ENCODE results near the gene BAG2. TPM values are rescaled to one million over a fixed set of nuclear protein-coding genes. Genes with fewer than 3 reads are reported as not detected.

BAG2 gene
- polyA plus RNA-seq (2013, experiment 1 of 2): 4.1 TPM
- 6.5 TPM for polyA plus RNA-seq (2013, experiment 2 of 2)

DNA sequence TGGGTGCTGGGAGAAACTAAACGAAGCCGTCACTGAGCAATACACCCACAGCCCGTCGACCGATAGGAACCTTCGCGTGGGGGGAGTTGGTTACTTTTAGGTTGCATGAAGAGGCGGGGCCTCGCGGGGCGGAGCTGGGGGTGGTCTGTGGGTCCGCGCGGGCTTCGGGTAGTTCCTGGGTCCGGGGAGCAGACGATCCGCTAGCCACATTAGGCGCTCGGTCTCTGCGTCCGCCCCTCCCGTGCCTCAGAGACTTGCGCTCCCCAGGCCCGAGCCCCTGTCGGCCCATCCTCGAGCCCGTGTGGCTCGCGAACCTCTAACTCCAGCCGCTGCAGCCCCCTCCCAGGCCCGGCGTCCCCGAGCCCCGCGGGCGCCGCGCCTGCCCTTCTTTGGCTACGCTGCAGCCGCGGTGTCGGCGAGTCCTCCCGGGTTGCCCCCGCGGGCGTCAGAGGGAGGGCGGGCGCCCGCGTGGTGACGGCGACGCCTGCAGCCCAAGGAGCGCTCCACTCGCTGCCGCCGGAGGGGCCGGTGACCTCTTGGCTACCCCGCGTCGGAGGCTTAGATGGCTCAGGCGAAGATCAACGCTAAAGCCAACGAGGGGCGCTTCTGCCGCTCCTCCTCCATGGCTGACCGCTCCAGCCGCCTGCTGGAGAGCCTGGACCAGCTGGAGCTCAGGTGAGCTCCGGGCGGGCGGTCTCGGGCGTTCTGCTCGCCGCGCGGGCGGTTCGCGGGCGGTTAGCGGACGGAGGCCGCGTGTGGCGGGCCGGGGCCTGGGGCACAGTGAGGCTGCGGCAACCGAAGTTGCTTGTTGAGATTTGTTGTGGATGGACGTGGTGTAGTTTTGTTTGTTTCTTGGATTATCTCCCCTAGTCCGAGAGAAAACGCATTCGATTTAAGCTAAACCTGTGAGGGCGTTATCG is at the start of gene BAG2:
Gene BAG2, plus strand, starts transcription at position 191 of the 920 bp plus-strand sequence. Its CDS starts 372 bp downstream, at position 563.
- Histone ChIP-seq H3K36me3 (ENCODE audit: control insufficient read depth, insufficient read depth, low read length) (peaks cover 14% of the 10 kb centered on the region), H3K4me1 (ENCODE audit: control insufficient read depth, insufficient read depth, low read length, poor library complexity, severe bottlenecking) (no peaks in the 10 kb centered on the region), H3K4me3 (ENCODE audit: extremely low read depth, insufficient read depth, low read length, poor library complexity, severe bottlenecking) (peak within 1 kb of the TSS; percentile 67), H3K27ac (ENCODE audit: low read depth, low read length, severe bottlenecking) (peak within 1 kb of the TSS; percentile 85), H3K9me3 (ENCODE audit: control insufficient read depth, low read length) (no peaks in the 10 kb centered on the region)
- WGBS, 2 experiments (ENCODE audit: insufficient coverage in 2 of 2): 0 to 1% methylated on average over 66 to 90 of the region's 97 CpGs

DNA sequence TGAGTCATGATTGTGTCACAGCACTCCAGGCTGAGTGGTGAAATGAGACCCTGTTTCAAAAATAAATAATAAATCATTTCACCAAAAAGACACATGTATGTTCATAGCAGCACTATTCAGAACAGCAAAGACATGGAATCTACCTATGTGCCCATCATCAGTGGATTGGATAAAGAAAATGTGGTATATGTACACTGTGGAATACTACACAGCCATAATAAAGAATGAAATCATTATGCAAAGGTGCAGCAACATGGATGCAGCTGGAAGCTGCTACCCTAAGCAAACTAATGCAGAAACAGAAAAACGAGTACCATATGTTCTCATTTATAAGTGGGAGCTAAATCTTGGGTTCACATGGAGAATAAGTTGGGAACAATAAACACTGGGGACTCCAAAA is 49.0 kb upstream of the BAG2 start:
- peaks cover 6% of the 10 kb centered on the region for H3K9me3 ChIP-seq (ENCODE audit: control insufficient read depth, low read length)
- 100% methylated on average over 1 of the region's 1 CpG; no CpG with 5 or more reads in 1 of the 2 experiments for WGBS, 2 experiments (ENCODE audit: insufficient coverage in 2 of 2)

GRCh38 chr6:57127763-57128162 is 44.4 kb upstream of the BAG2 start:
- no peaks in the 10 kb centered on the region for H3K9me3 ChIP-seq (ENCODE audit: control insufficient read depth, low read length)
- H3K4me3 ChIP-seq (ENCODE audit: extremely low read depth, insufficient read depth, low read length, poor library complexity, severe bottlenecking): no peak overlapping the region
- no peaks in the 10 kb centered on the region for H3K4me1 ChIP-seq (ENCODE audit: control insufficient read depth, insufficient read depth, low read length, poor library complexity, severe bottlenecking)
- H3K27ac ChIP-seq (ENCODE audit: low read depth, low read length, severe bottlenecking): no peak overlapping the region
- H3K36me3 ChIP-seq (ENCODE audit: control insufficient read depth, insufficient read depth, low read length): peaks cover 19% of the 10 kb centered on the region

More for the DNA sequence above, 49.0 kb upstream of the BAG2 start:
- H3K27ac ChIP-seq (ENCODE audit: low read depth, low read length, severe bottlenecking): no peak overlapping the region
- peaks cover 33% of the 10 kb centered on the region for H3K36me3 ChIP-seq (ENCODE audit: control insufficient read depth, insufficient read depth, low read length)
- H3K4me1 ChIP-seq (ENCODE audit: control insufficient read depth, insufficient read depth, low read length, poor library complexity, severe bottlenecking): no peaks in the 10 kb centered on the region
- H3K4me3 ChIP-seq (ENCODE audit: extremely low read depth, insufficient read depth, low read length, poor library complexity, severe bottlenecking): no peak overlapping the region

DNA sequence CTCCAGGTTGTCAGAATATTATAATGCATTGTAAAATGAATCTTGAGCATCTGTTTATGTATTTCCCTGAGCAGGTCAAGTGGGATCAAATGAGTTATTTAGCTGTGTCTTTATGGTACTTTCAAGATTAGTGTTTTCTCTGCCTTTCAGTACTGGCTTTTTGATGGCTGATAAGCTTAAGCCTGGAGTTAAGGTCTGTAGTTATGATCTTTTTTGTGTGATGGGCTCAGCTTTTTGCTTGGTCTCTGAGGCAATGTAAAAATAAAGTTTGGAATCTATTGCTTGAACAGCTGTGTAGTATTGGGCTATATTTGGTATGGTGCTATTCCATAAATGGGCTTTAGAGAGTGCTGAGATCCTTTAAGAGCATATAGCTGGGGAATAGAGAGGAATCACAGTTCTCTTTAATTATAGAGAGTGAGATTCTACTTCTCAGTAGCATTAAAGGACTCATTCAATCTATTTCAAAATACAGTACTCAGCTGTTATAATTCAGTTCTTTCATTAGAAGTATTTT is 41.4 kb upstream of the BAG2 start:
- peaks cover 22% of the 10 kb centered on the region for H3K36me3 ChIP-seq (ENCODE audit: control insufficient read depth, insufficient read depth, low read length)
- H3K4me3 ChIP-seq (ENCODE audit: extremely low read depth, insufficient read depth, low read length, poor library complexity, severe bottlenecking): no peak overlapping the region
- no peaks in the 10 kb centered on the region for H3K9me3 ChIP-seq (ENCODE audit: control insufficient read depth, low read length)
- no peaks in the 10 kb centered on the region for H3K4me1 ChIP-seq (ENCODE audit: control insufficient read depth, insufficient read depth, low read length, poor library complexity, severe bottlenecking)
- no peak overlapping the region for H3K27ac ChIP-seq (ENCODE audit: low read depth, low read length, severe bottlenecking)

- no peak overlapping the region for H3K27ac ChIP-seq (ENCODE audit: low read depth, low read length, severe bottlenecking)
- H3K4me3 ChIP-seq (ENCODE audit: extremely low read depth, insufficient read depth, low read length, poor library complexity, severe bottlenecking): no peak overlapping the region
- no peaks in the 10 kb centered on the region for H3K9me3 ChIP-seq (ENCODE audit: control insufficient read depth, low read length)
- H3K4me1 ChIP-seq (ENCODE audit: control insufficient read depth, insufficient read depth, low read length, poor library complexity, severe bottlenecking): no peaks in the 10 kb centered on the region
- peaks cover 31% of the 10 kb centered on the region for H3K36me3 ChIP-seq (ENCODE audit: control insufficient read depth, insufficient read depth, low read length)
- WGBS, 2 experiments (ENCODE audit: insufficient coverage in 2 of 2): no CpG with 5 or more reads among the region's 1 CpG
Measured at GRCh38 chr6:57134954-57135353, 37.2 kb upstream of the BAG2 start.

- no CpG with 5 or more reads among the region's 1 CpG for WGBS, 2 experiments (ENCODE audit: insufficient coverage in 2 of 2)
- H3K4me1 ChIP-seq (ENCODE audit: control insufficient read depth, insufficient read depth, low read length, poor library complexity, severe bottlenecking): no peaks in the 10 kb centered on the region
- no peak overlapping the region for H3K4me3 ChIP-seq (ENCODE audit: extremely low read depth, insufficient read depth, low read length, poor library complexity, severe bottlenecking)
- no peak overlapping the region for H3K27ac ChIP-seq (ENCODE audit: low read depth, low read length, severe bottlenecking)
- H3K36me3 ChIP-seq (ENCODE audit: control insufficient read depth, insufficient read depth, low read length): peaks cover 31% of the 10 kb centered on the region
- no peaks in the 10 kb centered on the region for H3K9me3 ChIP-seq (ENCODE audit: control insufficient read depth, low read length)
Measured at GRCh38 chr6:57135885-57136284, 36.2 kb upstream of the BAG2 start.

DNA sequence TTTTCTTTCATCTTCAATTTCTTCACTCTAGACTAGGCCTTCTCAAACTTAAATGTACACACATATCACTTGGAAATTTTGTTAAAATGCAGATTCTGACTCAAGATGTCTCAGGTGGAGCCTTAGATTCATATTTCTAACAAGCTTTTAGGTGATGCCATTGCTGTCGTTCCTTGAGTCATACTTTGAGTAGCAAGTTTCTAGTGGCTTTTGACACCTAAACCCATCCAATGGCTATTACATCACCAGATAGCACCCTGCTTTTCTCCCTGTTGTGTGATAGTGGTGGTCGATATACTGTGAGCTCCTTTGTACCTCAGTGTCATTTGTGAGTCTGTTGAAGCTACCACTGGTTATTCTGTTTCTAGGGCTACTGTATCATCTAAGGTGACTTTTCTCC is 34.8 kb upstream of the BAG2 start:
- no CpG with 5 or more reads among the region's 2 CpGs for WGBS, 2 experiments (ENCODE audit: insufficient coverage in 2 of 2)
- no peaks in the 10 kb centered on the region for H3K9me3 ChIP-seq (ENCODE audit: control insufficient read depth, low read length)
- H3K4me3 ChIP-seq (ENCODE audit: extremely low read depth, insufficient read depth, low read length, poor library complexity, severe bottlenecking): no peak overlapping the region
- H3K27ac ChIP-seq (ENCODE audit: low read depth, low read length, severe bottlenecking): no peak overlapping the region
- H3K36me3 ChIP-seq (ENCODE audit: control insufficient read depth, insufficient read depth, low read length): peaks cover 36% of the 10 kb centered on the region
- no peaks in the 10 kb centered on the region for H3K4me1 ChIP-seq (ENCODE audit: control insufficient read depth, insufficient read depth, low read length, poor library complexity, severe bottlenecking)

GRCh38 chr6:57138026-57138425 is 34.1 kb upstream of the BAG2 start:
- peaks cover 29% of the 10 kb centered on the region for H3K36me3 ChIP-seq (ENCODE audit: control insufficient read depth, insufficient read depth, low read length)
- no peak overlapping the region for H3K4me3 ChIP-seq (ENCODE audit: extremely low read depth, insufficient read depth, low read length, poor library complexity, severe bottlenecking)
- H3K27ac ChIP-seq (ENCODE audit: low read depth, low read length, severe bottlenecking): no peak overlapping the region
- WGBS, 2 experiments (ENCODE audit: insufficient coverage in 2 of 2): 94 to 100% methylated on average over 7 of the region's 11 CpGs
- H3K4me1 ChIP-seq (ENCODE audit: control insufficient read depth, insufficient read depth, low read length, poor library complexity, severe bottlenecking): no peaks in the 10 kb centered on the region
- H3K9me3 ChIP-seq (ENCODE audit: control insufficient read depth, low read length): no peaks in the 10 kb centered on the region

DNA sequence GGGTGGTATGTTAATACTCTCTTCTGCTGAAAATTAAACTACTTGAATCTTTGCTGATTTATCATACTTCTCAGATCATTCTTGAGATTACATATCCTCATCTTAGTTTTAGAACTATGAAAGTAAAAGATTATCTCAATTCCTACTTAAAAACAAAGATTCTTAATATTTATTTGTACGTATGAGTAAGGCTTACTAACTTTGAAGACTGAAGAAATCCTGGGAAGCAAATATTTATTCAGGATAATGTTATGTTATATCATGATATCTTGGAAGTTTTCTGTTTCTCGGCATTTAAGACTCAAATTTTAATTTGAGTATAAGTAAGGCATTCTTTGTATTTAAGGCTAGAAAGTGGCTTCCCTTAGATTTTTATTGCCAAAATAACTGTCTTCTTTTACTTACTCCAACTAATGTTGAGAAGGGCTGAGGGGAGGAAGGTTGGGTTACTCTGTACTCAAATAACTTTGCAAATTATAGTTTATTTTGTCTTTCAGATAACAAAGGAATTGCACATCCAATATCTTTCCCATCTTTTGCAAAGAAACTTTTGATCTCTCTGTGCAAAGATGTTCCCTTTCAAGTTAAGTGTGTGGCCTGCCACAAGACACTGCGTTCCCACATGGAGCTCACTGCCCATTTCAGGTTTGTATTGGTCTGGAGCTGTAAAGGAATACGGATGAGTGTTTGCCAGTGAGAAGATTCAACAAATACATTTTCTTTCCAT is 30.5 kb upstream of the BAG2 start:
- Histone ChIP-seq H3K36me3 (ENCODE audit: control insufficient read depth, insufficient read depth, low read length) (peaks cover 32% of the 10 kb centered on the region), H3K27ac (ENCODE audit: low read depth, low read length, severe bottlenecking) (no peak overlapping the region), H3K4me1 (ENCODE audit: control insufficient read depth, insufficient read depth, low read length, poor library complexity, severe bottlenecking) (no peaks in the 10 kb centered on the region), H3K4me3 (ENCODE audit: extremely low read depth, insufficient read depth, low read length, poor library complexity, severe bottlenecking) (no peak overlapping the region), H3K9me3 (ENCODE audit: control insufficient read depth, low read length) (no peaks in the 10 kb centered on the region)
- WGBS, 2 experiments (ENCODE audit: insufficient coverage in 2 of 2): no CpG with 5 or more reads among the region's 4 CpGs

GRCh38 chr6:57142178-57142525 is 30.0 kb upstream of the BAG2 start:
- H3K36me3 ChIP-seq (ENCODE audit: control insufficient read depth, insufficient read depth, low read length): peaks cover 32% of the 10 kb centered on the region
- H3K27ac ChIP-seq (ENCODE audit: low read depth, low read length, severe bottlenecking): no peak overlapping the region
- no peak overlapping the region for H3K4me3 ChIP-seq (ENCODE audit: extremely low read depth, insufficient read depth, low read length, poor library complexity, severe bottlenecking)
- no peaks in the 10 kb centered on the region for H3K4me1 ChIP-seq (ENCODE audit: control insufficient read depth, insufficient read depth, low read length, poor library complexity, severe bottlenecking)
- H3K9me3 ChIP-seq (ENCODE audit: control insufficient read depth, low read length): no peaks in the 10 kb centered on the region
- WGBS, 2 experiments (ENCODE audit: insufficient coverage in 2 of 2): 100% methylated on average over 1 of the region's 1 CpG

All from mesodermal cell (in vitro differentiated cells).